ENCODE data around the gene MYL5. TPM values are rescaled to one million over a fixed set of nuclear protein-coding genes. Genes with fewer than 3 reads are reported as not detected.

Gene MYL5
- total and polyA plus RNA-seq, 10 of the 15 experiments (the other 5 are each of a cell fraction or from before 2014, with no cell fraction given) = 1.2 to 13.8 (median 7.1) TPM

GRCh38 chr4:671769-672168 lies 2.6 kb upstream of the MYL5 start (continued):
- TF ChIP-seq KLF5 (IDR thresholded peaks at IDR 0.05; ENCODE audit: partially characterized antibody) (no peak), HDAC2 (IDR thresholded peaks at IDR 0.05) (no peak)
- TF ChIP-seq, protein P1, sequence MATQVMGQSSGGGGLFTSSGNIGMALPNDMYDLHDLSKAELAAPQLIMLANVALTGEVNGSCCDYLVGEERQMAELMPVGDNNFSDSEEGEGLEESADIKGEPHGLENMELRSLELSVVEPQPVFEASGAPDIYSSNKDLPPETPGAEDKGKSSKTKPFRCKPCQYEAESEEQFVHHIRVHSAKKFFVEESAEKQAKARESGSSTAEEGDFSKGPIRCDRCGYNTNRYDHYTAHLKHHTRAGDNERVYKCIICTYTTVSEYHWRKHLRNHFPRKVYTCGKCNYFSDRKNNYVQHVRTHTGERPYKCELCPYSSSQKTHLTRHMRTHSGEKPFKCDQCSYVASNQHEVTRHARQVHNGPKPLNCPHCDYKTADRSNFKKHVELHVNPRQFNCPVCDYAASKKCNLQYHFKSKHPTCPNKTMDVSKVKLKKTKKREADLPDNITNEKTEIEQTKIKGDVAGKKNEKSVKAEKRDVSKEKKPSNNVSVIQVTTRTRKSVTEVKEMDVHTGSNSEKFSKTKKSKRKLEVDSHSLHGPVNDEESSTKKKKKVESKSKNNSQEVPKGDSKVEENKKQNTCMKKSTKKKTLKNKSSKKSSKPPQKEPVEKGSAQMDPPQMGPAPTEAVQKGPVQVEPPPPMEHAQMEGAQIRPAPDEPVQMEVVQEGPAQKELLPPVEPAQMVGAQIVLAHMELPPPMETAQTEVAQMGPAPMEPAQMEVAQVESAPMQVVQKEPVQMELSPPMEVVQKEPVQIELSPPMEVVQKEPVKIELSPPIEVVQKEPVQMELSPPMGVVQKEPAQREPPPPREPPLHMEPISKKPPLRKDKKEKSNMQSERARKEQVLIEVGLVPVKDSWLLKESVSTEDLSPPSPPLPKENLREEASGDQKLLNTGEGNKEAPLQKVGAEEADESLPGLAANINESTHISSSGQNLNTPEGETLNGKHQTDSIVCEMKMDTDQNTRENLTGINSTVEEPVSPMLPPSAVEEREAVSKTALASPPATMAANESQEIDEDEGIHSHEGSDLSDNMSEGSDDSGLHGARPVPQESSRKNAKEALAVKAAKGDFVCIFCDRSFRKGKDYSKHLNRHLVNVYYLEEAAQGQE (IDR thresholded peaks at IDR 0.05; ENCODE audit: low read depth, low read length) = no peak

DNA sequence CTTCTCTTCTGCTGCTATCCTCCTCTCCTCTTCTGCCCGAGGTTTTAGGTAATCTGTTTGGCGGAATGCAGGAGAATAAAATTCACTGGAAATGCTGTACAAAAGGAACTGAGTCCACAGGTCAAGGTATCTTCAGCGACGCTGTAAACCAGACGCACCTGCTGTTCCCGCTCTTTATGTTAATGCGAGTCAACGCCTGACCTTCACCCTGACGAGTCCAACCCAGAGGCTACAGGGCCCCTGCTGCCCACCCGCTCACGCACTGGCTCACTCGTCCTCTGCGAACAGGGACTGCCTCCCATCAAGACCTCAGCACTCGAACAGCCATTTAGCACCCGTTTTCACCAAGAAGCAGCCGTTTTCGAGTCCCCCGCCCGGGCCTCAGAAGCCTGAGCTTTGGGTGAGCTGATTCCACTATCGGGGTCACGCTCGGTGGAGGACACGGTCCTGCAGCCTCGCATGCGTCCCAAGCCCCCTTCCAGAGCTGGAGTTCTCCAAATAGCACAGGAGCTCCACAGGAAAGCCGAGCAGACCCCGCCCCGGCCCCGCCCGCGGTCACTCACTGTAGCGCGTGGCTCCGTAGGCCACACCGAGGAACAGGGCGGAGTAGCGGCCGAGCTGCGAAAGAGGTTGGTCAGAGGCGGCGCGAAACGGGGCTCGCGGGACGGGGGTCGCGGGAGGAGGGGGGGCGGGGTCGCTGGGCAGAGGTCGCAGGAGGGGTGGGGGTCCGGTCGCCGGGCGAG lies 822 bp upstream of the MYL5 start:
- no peak for DNase-seq (ENCODE audit: low read depth, low spot score)
- Histone ChIP-seq H3K79me2 (ENCODE audit: control insufficient read depth, insufficient read depth, low read length) (peaks cover 24% of the 10 kb centered on the region), H3K9me3 (replicated peaks; ENCODE audit: control insufficient read depth, insufficient read depth, low read length) (no peaks in the 10 kb centered on the region), H4K20me1 (ENCODE audit: control insufficient read depth, insufficient read depth) (no peaks in the 10 kb centered on the region), H3K4me1 (ENCODE audit: control insufficient read depth, insufficient read depth, low read length) (peaks cover 27% of the 10 kb centered on the region), H3K27ac (ENCODE audit: control insufficient read depth, insufficient read depth) (peak overlapping the region; percentile 54; the same call in 1 of the 2 replicates), H3K4me3 (peak overlapping the region; percentile 89), H3K9ac (ENCODE audit: control insufficient read depth, insufficient read depth, low read length) (peak overlapping the region; percentile 50), H3K4me2 (ENCODE audit: control insufficient read depth, insufficient read depth) (peak overlapping the region; percentile 84), H3K36me3 (ENCODE audit: control insufficient read depth in 2 of 2, insufficient read depth in 2 of 2, low read length in 1 of 2) (peaks cover 6 to 7% of the 10 kb centered on the region in 2 experiments), H3K27me3 (replicated peaks in 1 of 2; ENCODE audit: control insufficient read depth in 2 of 2, insufficient read depth in 2 of 2, low read length in 1 of 2) (no peaks in the 10 kb centered on the region), H2AFZ (ENCODE audit: control insufficient read depth, low read depth, low read length) (no peak overlapping the region)
- no TSS peak for BruUV-seq (replicated peaks)
- ChIA-PET CTCF (interaction anchor here (1.0 to 1.2 kb wide), 5 partner anchors 9 to 429 kb away, joined by 3 to 4 read pairs (median 3); no protein-coding TSS in a partner anchor), SMC1A (ENCODE audit: uncharacterized antibody, unreplicated experiment) (interaction anchor here (1.1 to 2.1 kb wide), 2 partner anchors 70 to 429 kb away, joined by 4 to 10 read pairs; no protein-coding TSS in a partner anchor), RAD21 (ENCODE audit: unreplicated experiment) (interaction anchor here (1.8 kb wide), 1 partner anchor 71 kb away, joined by 7 read pairs; no protein-coding TSS in a partner anchor), POLR2A (interaction anchor here (1.2 to 2.6 kb wide), 4 partner anchors 9 to 70 kb away, joined by 3 to 7 read pairs (median 6); no protein-coding TSS in a partner anchor)
- TF ChIP-seq, protein P2, sequence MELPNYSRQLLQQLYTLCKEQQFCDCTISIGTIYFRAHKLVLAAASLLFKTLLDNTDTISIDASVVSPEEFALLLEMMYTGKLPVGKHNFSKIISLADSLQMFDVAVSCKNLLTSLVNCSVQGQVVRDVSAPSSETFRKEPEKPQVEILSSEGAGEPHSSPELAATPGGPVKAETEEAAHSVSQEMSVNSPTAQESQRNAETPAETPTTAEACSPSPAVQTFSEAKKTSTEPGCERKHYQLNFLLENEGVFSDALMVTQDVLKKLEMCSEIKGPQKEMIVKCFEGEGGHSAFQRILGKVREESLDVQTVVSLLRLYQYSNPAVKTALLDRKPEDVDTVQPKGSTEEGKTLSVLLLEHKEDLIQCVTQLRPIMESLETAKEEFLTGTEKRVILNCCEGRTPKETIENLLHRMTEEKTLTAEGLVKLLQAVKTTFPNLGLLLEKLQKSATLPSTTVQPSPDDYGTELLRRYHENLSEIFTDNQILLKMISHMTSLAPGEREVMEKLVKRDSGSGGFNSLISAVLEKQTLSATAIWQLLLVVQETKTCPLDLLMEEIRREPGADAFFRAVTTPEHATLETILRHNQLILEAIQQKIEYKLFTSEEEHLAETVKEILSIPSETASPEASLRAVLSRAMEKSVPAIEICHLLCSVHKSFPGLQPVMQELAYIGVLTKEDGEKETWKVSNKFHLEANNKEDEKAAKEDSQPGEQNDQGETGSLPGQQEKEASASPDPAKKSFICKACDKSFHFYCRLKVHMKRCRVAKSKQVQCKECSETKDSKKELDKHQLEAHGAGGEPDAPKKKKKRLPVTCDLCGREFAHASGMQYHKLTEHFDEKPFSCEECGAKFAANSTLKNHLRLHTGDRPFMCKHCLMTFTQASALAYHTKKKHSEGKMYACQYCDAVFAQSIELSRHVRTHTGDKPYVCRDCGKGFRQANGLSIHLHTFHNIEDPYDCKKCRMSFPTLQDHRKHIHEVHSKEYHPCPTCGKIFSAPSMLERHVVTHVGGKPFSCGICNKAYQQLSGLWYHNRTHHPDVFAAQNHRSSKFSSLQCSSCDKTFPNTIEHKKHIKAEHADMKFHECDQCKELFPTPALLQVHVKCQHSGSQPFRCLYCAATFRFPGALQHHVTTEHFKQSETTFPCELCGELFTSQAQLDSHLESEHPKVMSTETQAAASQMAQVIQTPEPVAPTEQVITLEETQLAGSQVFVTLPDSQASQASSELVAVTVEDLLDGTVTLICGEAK (IDR thresholded peaks at IDR 0.05; ENCODE audit: borderline replicate concordance) = 0 out of 2 replicates have a peak, but pooled peaks have one; percentile 28
- TF ChIP-seq LARP7 (IDR thresholded peaks at IDR 0.05) = peak; percentile 23; the same call in 1 of the 2 replicates
- no peak for TF ChIP-seq FOXM1 (IDR thresholded peaks at IDR 0.05; ENCODE audit: low read depth, low read length)
- TF ChIP-seq, protein P3, sequence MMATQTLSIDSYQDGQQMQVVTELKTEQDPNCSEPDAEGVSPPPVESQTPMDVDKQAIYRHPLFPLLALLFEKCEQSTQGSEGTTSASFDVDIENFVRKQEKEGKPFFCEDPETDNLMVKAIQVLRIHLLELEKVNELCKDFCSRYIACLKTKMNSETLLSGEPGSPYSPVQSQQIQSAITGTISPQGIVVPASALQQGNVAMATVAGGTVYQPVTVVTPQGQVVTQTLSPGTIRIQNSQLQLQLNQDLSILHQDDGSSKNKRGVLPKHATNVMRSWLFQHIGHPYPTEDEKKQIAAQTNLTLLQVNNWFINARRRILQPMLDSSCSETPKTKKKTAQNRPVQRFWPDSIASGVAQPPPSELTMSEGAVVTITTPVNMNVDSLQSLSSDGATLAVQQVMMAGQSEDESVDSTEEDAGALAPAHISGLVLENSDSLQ (IDR thresholded peaks at IDR 0.05) = no peak
- no peak for TF ChIP-seq NR2C1 (IDR thresholded peaks at IDR 0.05)
- TF ChIP-seq STAT1 (conservative IDR thresholded peaks at IDR 0.05) = no peak
- TF ChIP-seq POU2F2 (IDR thresholded peaks at IDR 0.05; ENCODE audit: borderline replicate concordance, low read depth, low read length) = no peak
- in situ Hi-C loops (cut with MboI) = no loop called here
- intact Hi-C loops (cut with micrococcal nuclease; ENCODE audit: unreplicated experiment) = loop anchor here (2.0 to 10.0 kb wide), 4 partner anchors 25 to 429 kb away; partner anchors contain the start of genes GAK and TMEM175
- ATAC-seq = peak; percentile 9
- no peak for FAIRE-seq
- WGBS (ENCODE audit: insufficient coverage, insufficient replicate concordance, low lambda C conversion rate, missing lambda C conversion rate) = 22% methylated on average over 25 of the region's 55 CpGs

All from GM12878 (cell line).